SH-SY5Y (cell line): ENCODE measurements around the gene LYRM2.

Experiments
- GATA2 ChIP-seq: IDR thresholded peaks from 2 replicates; pipeline ENCODE4 v1.6.1; 2011; ENCODE audit warnings: mild to moderate bottlenecking, low read depth, low read length
- GATA3 ChIP-seq: IDR thresholded peaks from 2 replicates; pipeline ENCODE4 v1.6.1; 2011; ENCODE audit warnings: low read depth, mild to moderate bottlenecking, low read length, moderate library complexity

DNA sequence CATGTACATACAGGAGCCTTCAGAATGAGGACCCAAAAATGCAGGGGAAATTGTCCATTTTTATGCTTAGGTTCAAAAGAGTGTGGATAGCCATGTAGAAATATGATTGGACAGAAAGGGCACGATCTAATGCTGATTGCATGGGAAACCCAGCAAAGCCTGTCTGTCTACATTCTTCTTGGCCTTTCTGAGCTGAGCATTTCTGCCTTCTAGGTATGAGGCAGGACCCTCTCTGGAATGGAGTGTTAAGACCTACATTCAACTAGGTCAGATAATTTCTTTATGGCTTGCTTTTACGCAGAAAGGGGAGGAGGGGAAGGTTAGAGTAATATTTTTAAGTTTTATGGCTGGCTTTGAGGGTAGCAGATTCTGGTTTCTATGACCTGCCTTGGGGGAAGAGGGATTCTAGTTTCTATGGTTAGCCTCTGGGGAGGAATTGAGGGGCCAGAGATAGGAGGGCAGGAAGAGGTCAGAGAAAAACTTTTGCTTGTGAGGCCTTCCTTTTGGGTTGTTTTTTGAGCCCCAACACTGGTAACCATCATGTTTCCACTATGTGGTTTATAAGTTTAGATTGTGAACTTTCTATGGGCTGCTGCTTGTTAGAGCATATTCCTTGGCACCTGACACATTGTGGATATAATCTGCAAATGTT, 63.5 kb downstream of the LYRM2 start:
- no peak for TF ChIP-seq GATA2
- TF ChIP-seq GATA3 = no peak
